HFF-Myc (cell line): ENCODE data around the gene BRK1.
A peak's percentile ranks its signal among the peaks of the same experiment; 100 is the strongest.
"Not testable (repeated sequence)": the region's sequence is repeated elsewhere in the genome, so short reads cannot be mapped to it uniquely, and the experiment has no call there.

Experiments
- DNase-seq: peaks from one replicate; pipeline ENCODE4 v3.0.0-alpha.2; 2011; ENCODE audit warnings: low read depth; ENCODE audit errors: extremely low read depth
- H3K4me3 ChIP-seq: replicated peaks from 2 replicates; pipeline ENCODE4 v1.5.1; 2011; ENCODE audit warnings: low read depth, mild to moderate bottlenecking, control low read depth, low read length
- TF ChIP-seq, protein P1 (sequence below): IDR thresholded peaks from 2 replicates; pipeline ENCODE4 v1.5.1; 2012; ENCODE audit warnings: mild to moderate bottlenecking, low read depth, low read length, control low read depth; ENCODE audit errors: missing control alignments

The BRK1 gene

GRCh38 chr3:10115326-10116137, at the start of gene BRK1:
Gene BRK1, plus strand, starts transcription at chr3:10115675. Its CDS starts 27 bp downstream, at chr3:10115702.
- TF ChIP-seq, protein P1, sequence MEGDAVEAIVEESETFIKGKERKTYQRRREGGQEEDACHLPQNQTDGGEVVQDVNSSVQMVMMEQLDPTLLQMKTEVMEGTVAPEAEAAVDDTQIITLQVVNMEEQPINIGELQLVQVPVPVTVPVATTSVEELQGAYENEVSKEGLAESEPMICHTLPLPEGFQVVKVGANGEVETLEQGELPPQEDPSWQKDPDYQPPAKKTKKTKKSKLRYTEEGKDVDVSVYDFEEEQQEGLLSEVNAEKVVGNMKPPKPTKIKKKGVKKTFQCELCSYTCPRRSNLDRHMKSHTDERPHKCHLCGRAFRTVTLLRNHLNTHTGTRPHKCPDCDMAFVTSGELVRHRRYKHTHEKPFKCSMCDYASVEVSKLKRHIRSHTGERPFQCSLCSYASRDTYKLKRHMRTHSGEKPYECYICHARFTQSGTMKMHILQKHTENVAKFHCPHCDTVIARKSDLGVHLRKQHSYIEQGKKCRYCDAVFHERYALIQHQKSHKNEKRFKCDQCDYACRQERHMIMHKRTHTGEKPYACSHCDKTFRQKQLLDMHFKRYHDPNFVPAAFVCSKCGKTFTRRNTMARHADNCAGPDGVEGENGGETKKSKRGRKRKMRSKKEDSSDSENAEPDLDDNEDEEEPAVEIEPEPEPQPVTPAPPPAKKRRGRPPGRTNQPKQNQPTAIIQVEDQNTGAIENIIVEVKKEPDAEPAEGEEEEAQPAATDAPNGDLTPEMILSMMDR, result no peak
- peak within 1 kb of the TSS; percentile 84 for H3K4me3 ChIP-seq
- DNase-seq, result peak; percentile 90

DNA sequence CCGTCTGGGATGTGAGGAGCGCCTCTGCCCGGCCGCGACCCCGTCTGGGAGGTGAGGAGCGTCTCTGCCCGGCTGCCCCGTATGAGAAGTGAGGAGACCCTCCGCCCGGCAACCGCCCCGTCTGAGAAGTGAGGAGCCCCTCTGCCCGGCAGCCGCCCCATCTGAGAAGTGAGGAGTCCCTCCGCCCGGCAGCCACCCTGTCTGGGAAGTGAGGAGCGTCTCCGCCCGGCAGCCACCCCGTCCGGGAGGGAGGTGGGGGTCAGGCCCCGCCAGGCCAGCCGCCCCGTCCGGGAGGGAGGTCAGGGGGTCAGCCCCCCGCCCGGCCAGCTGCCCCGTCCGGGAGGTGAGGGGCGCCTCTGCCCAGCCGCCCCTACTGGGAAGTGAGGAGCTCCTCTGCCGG, 45.4 kb upstream of the BRK1 start:
- not testable (repeated sequence) for DNase-seq, H3K4me3 ChIP-seq

DNA sequence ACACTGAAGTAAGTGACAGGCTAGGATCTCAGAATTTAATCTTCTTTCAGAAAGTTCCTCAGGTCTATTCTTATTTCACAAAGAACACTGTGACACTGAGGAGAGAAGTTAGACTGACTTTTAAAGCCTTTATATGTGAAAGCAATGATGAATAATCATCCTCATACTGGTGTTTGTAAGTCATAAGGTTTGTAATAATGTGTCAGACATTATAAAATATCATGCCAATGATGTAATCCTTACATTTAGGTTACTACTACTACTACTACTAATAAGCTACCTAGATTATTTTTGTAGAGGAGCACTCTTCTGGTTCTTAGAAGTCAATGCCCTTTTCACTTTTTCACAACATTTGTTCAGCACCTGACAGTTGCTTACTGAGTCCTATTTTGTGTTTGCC, 40.8 kb upstream of the BRK1 start:
- H3K4me3 ChIP-seq, result no peak overlapping the region
- TF ChIP-seq, protein P1, result no peak
- DNase-seq, result no peak

GRCh38 chr3:10081871-10082270, 33.6 kb upstream of the BRK1 start:
- TF ChIP-seq, protein P1, result no peak
- no peak for DNase-seq
- H3K4me3 ChIP-seq, result no peak overlapping the region

- TF ChIP-seq, protein P1, result no peak
- DNase-seq, result no peak
- no peak overlapping the region for H3K4me3 ChIP-seq
These were observed 29.7 kb upstream of the BRK1 start for GRCh38 chr3:10085738-10086137.

- H3K4me3 ChIP-seq, result no peak overlapping the region
- DNase-seq, result no peak
- TF ChIP-seq, protein P1, result no peak
These were observed 27.2 kb upstream of the BRK1 start for GRCh38 chr3:10088256-10088655.

GRCh38 chr3:10090179-10090578, 25.3 kb upstream of the BRK1 start:
- TF ChIP-seq, protein P1, result no peak
- no peak for DNase-seq
- H3K4me3 ChIP-seq, result no peak overlapping the region

- DNase-seq, H3K4me3 ChIP-seq: not testable (repeated sequence)
These were observed 24.7 kb upstream of the BRK1 start for GRCh38 chr3:10090774-10091173.

DNA sequence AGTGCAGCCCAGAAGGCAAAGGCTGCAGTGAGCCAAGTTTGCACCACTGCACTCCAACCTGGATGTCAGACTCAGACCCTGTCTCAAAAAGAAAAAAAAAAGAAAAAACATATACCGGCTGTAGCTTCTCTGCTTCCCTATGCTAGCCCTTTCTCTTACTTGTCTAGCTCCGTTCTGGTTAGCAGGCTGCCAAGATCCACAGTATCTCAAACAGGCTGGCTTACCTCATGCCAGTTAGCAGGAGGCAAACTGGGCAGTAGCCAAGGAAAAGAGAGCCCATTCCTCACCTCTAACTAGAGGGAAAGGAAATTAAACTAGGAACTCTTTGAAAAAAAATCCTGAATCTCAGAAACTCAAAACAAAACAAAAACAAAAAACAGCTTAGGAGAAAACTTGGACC, 24.1 kb upstream of the BRK1 start:
- DNase-seq, H3K4me3 ChIP-seq: not testable (repeated sequence)
